ENCODE data around the gene EAF2. TPM values are rescaled to one million over a fixed set of nuclear protein-coding genes. Genes with fewer than 3 reads are reported as not detected.

EAF2 gene
- total RNA-seq, 2 experiments from 2014 or later = 21.4 to 23.7 TPM

DNA sequence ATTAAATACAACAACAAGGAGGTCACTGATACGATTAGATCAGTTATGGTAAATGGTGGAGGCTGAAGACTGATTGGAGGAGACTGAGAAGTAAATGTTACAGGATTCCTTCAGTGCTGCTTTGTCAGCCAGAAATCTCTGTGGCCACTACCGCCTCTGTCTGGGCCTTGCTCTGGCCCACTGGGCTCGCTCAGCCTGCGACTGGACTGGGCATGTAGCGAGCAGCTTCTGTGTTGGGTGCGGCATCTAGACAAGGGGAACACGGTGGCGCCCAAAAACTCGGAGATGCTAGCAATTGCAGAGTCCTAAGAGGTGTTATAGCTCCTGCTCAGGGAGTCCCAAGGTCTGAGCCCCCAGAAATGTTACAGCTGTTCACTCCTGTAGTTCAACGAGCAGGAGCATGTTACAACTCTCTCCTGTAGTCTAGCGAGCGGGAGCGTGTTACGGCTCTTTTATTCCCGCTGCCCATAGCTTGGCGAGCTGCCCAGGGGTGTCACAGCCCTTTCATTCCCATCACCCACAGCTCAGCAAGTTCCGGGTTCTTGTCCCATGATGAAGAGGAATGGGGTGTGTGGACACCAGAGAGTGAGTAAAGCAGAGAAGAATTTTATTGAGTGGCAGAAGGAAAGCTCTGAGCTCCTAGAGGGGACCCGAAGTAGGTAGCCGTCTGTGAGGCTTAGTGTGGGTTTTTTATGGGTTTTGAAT lies 83.9 kb downstream of the EAF2 start:
- ChIA-PET CTCF (no interaction called here), POLR2A (no interaction called here)
- H3K27me3 Mint-ChIP-seq = no peaks in the 10 kb centered on the region
- DNase-seq = no peak
- no peaks in the 10 kb centered on the region for H3K9me3 Mint-ChIP-seq
- peaks cover 51% of the 10 kb centered on the region for H3K36me3 Mint-ChIP-seq (ENCODE audit: low read depth)
- H3K4me3 Mint-ChIP-seq = no peak overlapping the region
- H3K27ac Mint-ChIP-seq = no peak overlapping the region
- no peaks in the 10 kb centered on the region for H3K4me1 Mint-ChIP-seq

DNA sequence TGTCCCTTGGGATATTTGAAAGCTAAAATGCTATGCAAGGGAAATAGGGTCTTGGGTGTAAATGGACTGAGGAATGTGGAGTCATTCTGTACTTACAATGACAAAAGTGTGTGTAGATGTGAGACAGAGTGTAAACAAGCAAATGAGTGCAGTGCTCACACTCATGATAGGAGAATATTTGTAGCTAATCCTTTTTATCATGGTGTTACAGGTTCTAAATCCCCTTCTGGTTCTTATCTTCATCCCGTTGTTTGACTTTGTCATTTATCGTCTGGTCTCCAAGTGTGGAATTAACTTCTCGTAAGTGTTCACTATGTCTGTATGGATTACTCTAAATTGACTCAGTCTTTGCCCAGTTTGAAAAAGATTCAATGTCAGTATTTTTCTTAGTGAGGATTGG lies 89.7 kb downstream of the EAF2 start:
- H3K9me3 Mint-ChIP-seq = peaks cover 3% of the 10 kb centered on the region
- H3K27ac Mint-ChIP-seq = no peak overlapping the region
- H3K4me1 Mint-ChIP-seq = no peaks in the 10 kb centered on the region
- no peaks in the 10 kb centered on the region for H3K27me3 Mint-ChIP-seq
- no peak for DNase-seq
- ChIA-PET POLR2A (no interaction called here), CTCF (no interaction called here)
- H3K36me3 Mint-ChIP-seq (ENCODE audit: low read depth) = peaks cover 53% of the 10 kb centered on the region
- no peak overlapping the region for H3K4me3 Mint-ChIP-seq

GRCh38 chr3:121926380-121926779 lies 91.4 kb downstream of the EAF2 start:
- ChIA-PET POLR2A (no interaction called here), CTCF (no interaction called here)
- H3K36me3 Mint-ChIP-seq (ENCODE audit: low read depth) = peaks cover 57% of the 10 kb centered on the region
- DNase-seq = no peak
- peaks cover 3% of the 10 kb centered on the region for H3K9me3 Mint-ChIP-seq
- no peak overlapping the region for H3K4me3 Mint-ChIP-seq
- no peaks in the 10 kb centered on the region for H3K4me1 Mint-ChIP-seq
- no peak overlapping the region for H3K27ac Mint-ChIP-seq
- H3K27me3 Mint-ChIP-seq = no peaks in the 10 kb centered on the region

Other genes starting within 250 kb of the EAF2 start
- not detected for gene FBXO40, start 241.8 kb upstream of the EAF2 start, total RNA-seq
- 100 to 1,000 TPM; 380 to 382 TPM for gene HCLS1, start 174.3 kb upstream of the EAF2 start, total RNA-seq
- 10 to 100 TPM; 33.6 to 37.8 TPM for gene GOLGB1, start 85.5 kb upstream of the EAF2 start, total RNA-seq
- gene IQCB1, start 149 bp upstream of the EAF2 start, total RNA-seq = 10 to 100 TPM; 35.3 to 39.1 TPM
- gene SLC15A2, start 59.2 kb downstream of the EAF2 start, total RNA-seq = 1 to 10 TPM; 2.5 to 4.4 TPM
- 1 to 10 TPM; 1.6 to 1.7 TPM for gene ILDR1, start 187.0 kb downstream of the EAF2 start, total RNA-seq
- gene CD86, start 220.2 kb downstream of the EAF2 start, total RNA-seq = 10 to 100 TPM; 21.6 to 21.7 TPM

All from activated CD4-positive, alpha-beta memory T cell treated with anti-CD3 and anti-CD28 coated beads, Interleukin-2, amount 10 ng/mL, durations not matched to agents 7 days and 5 days (primary cell).